Stomach (tissue), 9 donors: ENCODE results near the gene GRIK2. TPM values are rescaled to one million over a fixed set of nuclear protein-coding genes. Genes with fewer than 3 reads are reported as not detected.

Experiments
- DNase-seq, 2 donors: peaks; one replicate each; pipeline versions ENCODE4 v3.0.0 to v3.0.0-alpha.2; 2013 to 2019
- H3K27ac ChIP-seq, 5 donors: fragments of 200-600 bp in 4 of 5; sonication (generic) in 4 of 5; one replicate each; pipeline ENCODE4 v1.5.1; 2013 to 2019; ENCODE audit warnings: mild to moderate bottlenecking in 1 of 5, moderate library complexity in 1 of 5
- H3K27me3 ChIP-seq, 3 donors: fragments of 200-600 bp; sonication (generic); one replicate each; pipeline ENCODE4 v1.5.1; 2017 to 2019; ENCODE audit warnings: mixed run types in 1 of 3
- H3K36me3 ChIP-seq, 4 donors: fragments of 200-600 bp; sonication (generic); 1 replicate in 3 of 4; 2 replicates in 1 of 4; pipeline ENCODE4 v1.5.1; 2016 to 2019
- H3K4me1 ChIP-seq, 4 donors: fragments of 200-600 bp; sonication (generic); one replicate each; pipeline ENCODE4 v1.5.1; 2016 to 2019
- H3K4me3 ChIP-seq, 4 donors: fragments of 200-600 bp; sonication (generic) in 3 of 4; one replicate each; pipeline ENCODE4 v1.5.1; 2016 to 2019; ENCODE audit warnings: mild to moderate bottlenecking in 1 of 4
- H3K9me3 ChIP-seq, 4 donors: fragments of 200-600 bp; sonication (generic); one replicate each; pipeline ENCODE4 v1.5.1; 2016 to 2019
- EP300 ChIP-seq: sonication (generic); formaldehyde crosslinking; IDR thresholded peaks from one replicate; pipeline ENCODE4 v1.6.1; 2017; ENCODE audit warnings: antibody characterized with exemption
- POLR2A ChIP-seq, 4 donors: fragments of 450-650 bp; IDR thresholded peaks; one replicate each; pipeline ENCODE4 v1.6.1; 2016; ENCODE audit warnings: antibody characterized with exemption in 4 of 4, control low read depth in 2 of 4, mild to moderate bottlenecking in 1 of 4, moderate library complexity in 1 of 4
- POLR2AphosphoS5 ChIP-seq, 3 donors: sonication (generic); formaldehyde crosslinking; IDR thresholded peaks; one replicate each; pipeline ENCODE4 v1.6.1; 2016; ENCODE audit warnings: antibody characterized with exemption in 3 of 3
- WGBS, 5 donors: extraction: QIAGEN DNeasy Blood & Tissue Kit in 3 of 5; methylation state at CpG; one replicate each; pipeline versions ENCODE4 v1.1.5 to v1.1.7; 2013 to 2018; 5-methylcytosine and 5-hydroxymethylcytosine counted together
- intact Hi-C: fragments of 100-400 bp; cut with DNase I; formaldehyde crosslinking; loops from one replicate; pipeline ENCODE4 v1.15.1; 2023; ENCODE audit warnings: low total_unique reads
- polyA plus RNA-seq, 3 donors: library from polyadenylated mRNA; stranded (reverse); fragments of 200-250 nt; gene quantifications; one replicate each; pipeline ENCODE4 v1.2.3, GENCODE V29; 2013
- total RNA-seq, 5 donors: library from RNA; depleted of rRNA; stranded (reverse); fragments of >200 nt; gene quantifications; one replicate each; pipeline versions ENCODE4 v1.1.0 to v1.2.3, GENCODE V29; 2014 to 2016
- TF ChIP-seq, protein P1 (sequence below), 7 experiments: fragments of 450-650 bp in 4 of 7; fragments of 200-600 bp in 3 of 7; sonication (generic) in 3 of 7; IDR thresholded peaks; one replicate each; pipeline ENCODE4 v1.5.1; 2016 to 2019; ENCODE audit warnings: antibody characterized with exemption in 7 of 7, control low read depth in 2 of 7, mild to moderate bottlenecking in 1 of 7
- donor health status: healthy with polysubstance abuse.
- donor health status: Bipolar disorder and iron deficiency.
- donor health status: healthy.

Gene GRIK2
- total and polyA plus RNA-seq, 8 donors: 0.06 to 7.7 (median 0.50) TPM; not detected in 3

GRCh38 chr6:101851911-101852310 lies 458.4 kb downstream of the GRIK2 start:
- intact Hi-C loops: no loop called here
- WGBS, 5 donors: 51 to 77% (median 66%) methylated on average over 1 of the region's 1 CpG
- H3K4me1 ChIP-seq: no peaks in the 10 kb centered on the region
- no peak for DNase-seq
- H3K27me3 ChIP-seq: no peaks in the 10 kb centered on the region
- no peaks in the 10 kb centered on the region for H3K9me3 ChIP-seq
- H3K27ac ChIP-seq: no peak overlapping the region
- no peak for TF ChIP-seq EP300
- TF ChIP-seq POLR2A (IDR thresholded peaks at IDR 0.05): no peak
- TF ChIP-seq, protein P1, sequence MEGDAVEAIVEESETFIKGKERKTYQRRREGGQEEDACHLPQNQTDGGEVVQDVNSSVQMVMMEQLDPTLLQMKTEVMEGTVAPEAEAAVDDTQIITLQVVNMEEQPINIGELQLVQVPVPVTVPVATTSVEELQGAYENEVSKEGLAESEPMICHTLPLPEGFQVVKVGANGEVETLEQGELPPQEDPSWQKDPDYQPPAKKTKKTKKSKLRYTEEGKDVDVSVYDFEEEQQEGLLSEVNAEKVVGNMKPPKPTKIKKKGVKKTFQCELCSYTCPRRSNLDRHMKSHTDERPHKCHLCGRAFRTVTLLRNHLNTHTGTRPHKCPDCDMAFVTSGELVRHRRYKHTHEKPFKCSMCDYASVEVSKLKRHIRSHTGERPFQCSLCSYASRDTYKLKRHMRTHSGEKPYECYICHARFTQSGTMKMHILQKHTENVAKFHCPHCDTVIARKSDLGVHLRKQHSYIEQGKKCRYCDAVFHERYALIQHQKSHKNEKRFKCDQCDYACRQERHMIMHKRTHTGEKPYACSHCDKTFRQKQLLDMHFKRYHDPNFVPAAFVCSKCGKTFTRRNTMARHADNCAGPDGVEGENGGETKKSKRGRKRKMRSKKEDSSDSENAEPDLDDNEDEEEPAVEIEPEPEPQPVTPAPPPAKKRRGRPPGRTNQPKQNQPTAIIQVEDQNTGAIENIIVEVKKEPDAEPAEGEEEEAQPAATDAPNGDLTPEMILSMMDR (IDR thresholded peaks at IDR 0.05): no peak
- TF ChIP-seq POLR2AphosphoS5 (IDR thresholded peaks at IDR 0.05): no peak
- no peaks in the 10 kb centered on the region for H3K36me3 ChIP-seq
- no peak overlapping the region for H3K4me3 ChIP-seq

GRCh38 chr6:101853231-101854085 lies 459.9 kb downstream of the GRIK2 start:
- H3K27ac ChIP-seq: no peak overlapping the region
- intact Hi-C loops: no loop called here
- H3K27me3 ChIP-seq: no peaks in the 10 kb centered on the region
- no peaks in the 10 kb centered on the region for H3K4me1 ChIP-seq
- H3K4me3 ChIP-seq: no peak overlapping the region
- DNase-seq: no peak
- TF ChIP-seq POLR2A (IDR thresholded peaks at IDR 0.05): no peak
- TF ChIP-seq EP300: no peak
- H3K9me3 ChIP-seq: no peaks in the 10 kb centered on the region
- 72 to 92% (median 87%) methylated on average over 3 of the region's 3 CpGs for WGBS, 5 donors
- no peaks in the 10 kb centered on the region for H3K36me3 ChIP-seq

DNA sequence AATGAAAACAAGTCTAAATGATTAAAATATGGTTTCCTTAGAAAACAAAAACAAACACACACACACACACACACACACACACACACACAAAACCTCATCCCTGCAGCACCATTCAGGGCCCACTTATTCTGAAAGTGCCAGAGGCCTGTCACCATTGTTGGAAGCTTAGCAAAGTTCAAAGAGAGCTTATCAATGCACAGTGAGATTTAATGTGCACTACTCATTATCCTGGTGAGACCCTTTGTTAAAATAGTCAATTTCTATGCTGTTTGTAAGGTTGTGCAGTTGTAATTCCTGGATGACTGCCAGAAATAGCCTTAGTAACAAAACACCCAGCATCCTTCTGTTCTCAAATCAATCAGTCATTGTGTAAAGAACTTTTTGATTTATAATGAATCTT lies 482.9 kb downstream of the GRIK2 start:
- peak in 1 of 2 donors; percentile 3 for DNase-seq
- Histone ChIP-seq H3K27ac (no peak overlapping the region), H3K36me3 (no peaks in the 10 kb centered on the region), H3K27me3 (no peaks in the 10 kb centered on the region), H3K9me3 (no peaks in the 10 kb centered on the region), H3K4me1 (peaks cover 0 to 9% (median 0%) of the 10 kb centered on the region in 4 donors), H3K4me3 (no peak overlapping the region)
- TF ChIP-seq POLR2AphosphoS5 (IDR thresholded peaks at IDR 0.05) (no peak), POLR2A (IDR thresholded peaks at IDR 0.05) (no peak), EP300 (no peak)
- TF ChIP-seq, protein P1 (IDR thresholded peaks at IDR 0.05): no peak
- intact Hi-C loops: no loop called here

DNA sequence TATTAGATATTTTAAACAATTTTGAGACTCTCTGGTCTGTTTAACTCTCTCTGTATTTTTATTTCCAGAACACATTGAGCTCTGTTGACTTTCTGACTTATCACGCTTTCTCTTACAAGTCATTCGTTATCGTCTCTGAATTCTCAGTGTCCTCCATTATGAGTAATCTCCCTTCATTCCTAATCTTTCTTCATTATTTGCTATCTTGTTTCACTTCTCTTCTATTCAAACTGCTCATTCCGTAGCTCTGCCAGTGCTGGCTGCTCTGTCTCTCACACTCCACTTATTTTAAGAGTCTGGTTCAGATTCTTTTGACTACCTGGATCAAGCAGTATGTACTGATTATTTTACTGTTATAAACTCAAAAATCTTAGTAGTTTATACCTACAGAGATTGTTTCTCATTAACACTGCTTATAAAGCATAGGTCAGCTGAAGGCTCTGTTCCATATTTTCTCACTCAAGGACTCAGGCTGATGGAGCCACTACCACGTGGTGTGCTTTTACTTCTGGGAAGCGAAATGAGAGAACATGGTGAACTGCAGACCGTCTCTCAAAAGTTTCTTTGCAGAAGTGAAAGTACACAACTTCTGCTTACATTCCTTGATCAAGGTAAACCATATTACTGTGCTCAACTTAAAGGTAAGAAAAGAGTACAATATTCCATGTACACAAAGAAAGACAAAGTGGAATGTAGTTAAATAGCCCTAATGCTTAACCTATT lies 485.2 kb downstream of the GRIK2 start:
- no peak for DNase-seq

More for the DNA sequence above, 485.2 kb downstream of the GRIK2 start:
- WGBS, 5 donors: 24 to 48% (median 27%) methylated on average over 7 of the region's 7 CpGs
- TF ChIP-seq POLR2AphosphoS5 (IDR thresholded peaks at IDR 0.05) (no peak), POLR2A (IDR thresholded peaks at IDR 0.05) (no peak), EP300 (no peak)
- TF ChIP-seq, protein P1 (IDR thresholded peaks at IDR 0.05): no peak
- H3K4me1 ChIP-seq: peaks cover 0 to 9% (median 0%) of the 10 kb centered on the region in 4 donors
- no peaks in the 10 kb centered on the region for H3K9me3 ChIP-seq
- H3K27ac ChIP-seq: no peak overlapping the region
- no peaks in the 10 kb centered on the region for H3K27me3 ChIP-seq
- intact Hi-C loops: no loop called here
- H3K4me3 ChIP-seq: no peak overlapping the region
- H3K36me3 ChIP-seq: no peaks in the 10 kb centered on the region
